ENCODE results near the gene SBSN. TPM values are rescaled to one million over a fixed set of nuclear protein-coding genes. Genes with fewer than 3 reads are reported as not detected.

SBSN gene
- total RNA-seq, 1 experiment from 2014 or later = 0.39 TPM

DNA sequence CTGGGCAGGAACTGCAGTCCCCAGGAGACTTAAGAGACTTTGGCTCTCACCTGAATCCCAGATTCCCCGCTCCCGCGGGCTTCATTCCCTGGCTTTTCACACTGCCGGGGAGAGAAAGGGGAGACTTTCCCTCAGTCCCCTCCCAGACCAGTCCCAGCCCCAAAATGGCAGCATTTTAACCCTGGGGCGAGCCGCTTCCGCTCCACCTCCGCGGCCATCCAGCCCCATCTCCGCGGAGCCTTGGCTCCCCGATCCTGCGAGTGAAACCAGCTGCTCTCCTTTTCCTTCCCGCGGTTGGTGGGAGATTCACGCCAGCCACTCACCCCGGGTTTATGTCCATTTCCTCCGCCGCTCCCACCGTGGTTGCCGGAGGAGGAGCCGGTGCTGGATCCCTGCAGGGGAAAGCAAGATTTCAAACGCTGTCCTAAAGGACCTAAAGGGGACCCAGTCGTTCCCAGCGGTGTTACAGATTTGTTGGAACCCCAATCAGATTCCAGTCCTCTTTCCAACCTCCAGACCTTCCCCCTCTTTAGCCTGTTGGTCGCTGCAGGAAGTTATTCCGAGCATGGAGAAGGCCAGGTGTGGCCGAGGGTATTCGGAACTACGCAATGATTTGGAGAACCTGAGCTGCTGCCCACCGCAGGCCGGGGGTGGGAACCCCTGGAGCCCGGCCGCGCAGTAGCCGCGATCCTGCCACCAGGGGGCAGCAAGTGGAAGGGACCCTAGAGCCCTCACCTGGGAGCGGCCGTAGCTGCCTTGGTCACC is 18.1 kb downstream of the SBSN start:
- Histone ChIP-seq H3K9me3 (ENCODE audit: control insufficient read depth, insufficient read depth, low read depth, low read length) (no peaks in the 10 kb centered on the region), H3K4me3 (ENCODE audit: low read depth in 2 of 2, low read length in 2 of 2) (peak overlapping the region; percentile 36 to 62), H3K4me1 (ENCODE audit: control insufficient read depth, insufficient read depth, low read length) (peaks cover 10% of the 10 kb centered on the region; the same call in 1 of the 2 replicates), H3K27ac (ENCODE audit: low read length) (0 out of 2 replicates have a peak overlapping the region, but pooled peaks have one; percentile 40), H3K36me3 (ENCODE audit: control insufficient read depth, insufficient read depth, low read length) (no peaks in the 10 kb centered on the region; the same call in 1 of the 2 replicates), H3K27me3 (ENCODE audit: control insufficient read depth, insufficient read depth, low read length) (peaks cover 20% of the 10 kb centered on the region)
- ChIA-PET POLR2A (no interaction called here), CTCF (interaction anchor here (0.5 to 1.1 kb wide), 6 partner anchors 10 to 454 kb away, joined by 3 to 9 read pairs (median 4); no protein-coding TSS in a partner anchor)
- BruUV-seq (replicated peaks) = no TSS peak
- TF ChIP-seq SIN3A (IDR thresholded peaks at IDR 0.05; ENCODE audit: borderline replicate concordance, insufficient read depth, low read depth, low read length) (no peak), TCF7L2 (IDR thresholded peaks at IDR 0.05; ENCODE audit: low read depth, low read length) (no peak)
- TF ChIP-seq, protein P1, sequence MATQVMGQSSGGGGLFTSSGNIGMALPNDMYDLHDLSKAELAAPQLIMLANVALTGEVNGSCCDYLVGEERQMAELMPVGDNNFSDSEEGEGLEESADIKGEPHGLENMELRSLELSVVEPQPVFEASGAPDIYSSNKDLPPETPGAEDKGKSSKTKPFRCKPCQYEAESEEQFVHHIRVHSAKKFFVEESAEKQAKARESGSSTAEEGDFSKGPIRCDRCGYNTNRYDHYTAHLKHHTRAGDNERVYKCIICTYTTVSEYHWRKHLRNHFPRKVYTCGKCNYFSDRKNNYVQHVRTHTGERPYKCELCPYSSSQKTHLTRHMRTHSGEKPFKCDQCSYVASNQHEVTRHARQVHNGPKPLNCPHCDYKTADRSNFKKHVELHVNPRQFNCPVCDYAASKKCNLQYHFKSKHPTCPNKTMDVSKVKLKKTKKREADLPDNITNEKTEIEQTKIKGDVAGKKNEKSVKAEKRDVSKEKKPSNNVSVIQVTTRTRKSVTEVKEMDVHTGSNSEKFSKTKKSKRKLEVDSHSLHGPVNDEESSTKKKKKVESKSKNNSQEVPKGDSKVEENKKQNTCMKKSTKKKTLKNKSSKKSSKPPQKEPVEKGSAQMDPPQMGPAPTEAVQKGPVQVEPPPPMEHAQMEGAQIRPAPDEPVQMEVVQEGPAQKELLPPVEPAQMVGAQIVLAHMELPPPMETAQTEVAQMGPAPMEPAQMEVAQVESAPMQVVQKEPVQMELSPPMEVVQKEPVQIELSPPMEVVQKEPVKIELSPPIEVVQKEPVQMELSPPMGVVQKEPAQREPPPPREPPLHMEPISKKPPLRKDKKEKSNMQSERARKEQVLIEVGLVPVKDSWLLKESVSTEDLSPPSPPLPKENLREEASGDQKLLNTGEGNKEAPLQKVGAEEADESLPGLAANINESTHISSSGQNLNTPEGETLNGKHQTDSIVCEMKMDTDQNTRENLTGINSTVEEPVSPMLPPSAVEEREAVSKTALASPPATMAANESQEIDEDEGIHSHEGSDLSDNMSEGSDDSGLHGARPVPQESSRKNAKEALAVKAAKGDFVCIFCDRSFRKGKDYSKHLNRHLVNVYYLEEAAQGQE (IDR thresholded peaks at IDR 0.05; ENCODE audit: insufficient read depth in 1 of 2, low read depth in 2 of 2, low read length in 1 of 2) = no peak
- TF ChIP-seq, protein P2, sequence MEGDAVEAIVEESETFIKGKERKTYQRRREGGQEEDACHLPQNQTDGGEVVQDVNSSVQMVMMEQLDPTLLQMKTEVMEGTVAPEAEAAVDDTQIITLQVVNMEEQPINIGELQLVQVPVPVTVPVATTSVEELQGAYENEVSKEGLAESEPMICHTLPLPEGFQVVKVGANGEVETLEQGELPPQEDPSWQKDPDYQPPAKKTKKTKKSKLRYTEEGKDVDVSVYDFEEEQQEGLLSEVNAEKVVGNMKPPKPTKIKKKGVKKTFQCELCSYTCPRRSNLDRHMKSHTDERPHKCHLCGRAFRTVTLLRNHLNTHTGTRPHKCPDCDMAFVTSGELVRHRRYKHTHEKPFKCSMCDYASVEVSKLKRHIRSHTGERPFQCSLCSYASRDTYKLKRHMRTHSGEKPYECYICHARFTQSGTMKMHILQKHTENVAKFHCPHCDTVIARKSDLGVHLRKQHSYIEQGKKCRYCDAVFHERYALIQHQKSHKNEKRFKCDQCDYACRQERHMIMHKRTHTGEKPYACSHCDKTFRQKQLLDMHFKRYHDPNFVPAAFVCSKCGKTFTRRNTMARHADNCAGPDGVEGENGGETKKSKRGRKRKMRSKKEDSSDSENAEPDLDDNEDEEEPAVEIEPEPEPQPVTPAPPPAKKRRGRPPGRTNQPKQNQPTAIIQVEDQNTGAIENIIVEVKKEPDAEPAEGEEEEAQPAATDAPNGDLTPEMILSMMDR (IDR thresholded peaks at IDR 0.05) = peak; percentile 99
- intact Hi-C loops (cut with micrococcal nuclease; ENCODE audit: unreplicated experiment) = no loop called here
- in situ Hi-C loops (cut with HindIII; ENCODE audit: low pct_unique_long_range_greater_than_20kb, low sequenced_read_pairs) = no loop called here
- DNase-seq (ENCODE audit: low read depth, low spot score) = peak; percentile 42
- peak; percentile 90 for ATAC-seq

GRCh38 chr19:35509018-35509652 is 19.0 kb downstream of the SBSN start:
- ChIA-PET POLR2A (no interaction called here), CTCF (interaction anchor here (1.0 to 1.1 kb wide), 2 partner anchors 11 to 14 kb away, joined by 3 read pairs; no protein-coding TSS in a partner anchor)
- no peaks in the 10 kb centered on the region; the same call in 1 of the 2 replicates for H3K36me3 ChIP-seq (ENCODE audit: control insufficient read depth, insufficient read depth, low read length)
- TF ChIP-seq SIN3A (IDR thresholded peaks at IDR 0.05; ENCODE audit: borderline replicate concordance, insufficient read depth, low read depth, low read length) = no peak
- TF ChIP-seq, protein P2 (IDR thresholded peaks at IDR 0.05) = no peak
- TF ChIP-seq, protein P1 (IDR thresholded peaks at IDR 0.05; ENCODE audit: insufficient read depth in 1 of 2, low read depth in 2 of 2, low read length in 1 of 2) = no peak
- TF ChIP-seq TCF7L2 (IDR thresholded peaks at IDR 0.05; ENCODE audit: low read depth, low read length) = no peak
- TF ChIP-seq POLR2AphosphoS5 (IDR thresholded peaks at IDR 0.05; ENCODE audit: low read depth, low read length) = no peak
- ATAC-seq (no peak), DNase-seq (ENCODE audit: low read depth, low spot score) (no peak)
- BruUV-seq (replicated peaks) = no TSS peak
- peaks cover 9% of the 10 kb centered on the region; the same call in 1 of the 2 replicates for H3K4me1 ChIP-seq (ENCODE audit: control insufficient read depth, insufficient read depth, low read length)
- no peaks in the 10 kb centered on the region for H3K9me3 ChIP-seq (ENCODE audit: control insufficient read depth, insufficient read depth, low read depth, low read length)
- no peak overlapping the region for H3K27ac ChIP-seq (ENCODE audit: low read length)
- peaks cover 20% of the 10 kb centered on the region for H3K27me3 ChIP-seq (ENCODE audit: control insufficient read depth, insufficient read depth, low read length)
- intact Hi-C loops (cut with micrococcal nuclease; ENCODE audit: unreplicated experiment) = no loop called here
- in situ Hi-C loops (cut with HindIII; ENCODE audit: low pct_unique_long_range_greater_than_20kb, low sequenced_read_pairs) = no loop called here
- H3K4me3 ChIP-seq (ENCODE audit: low read depth in 2 of 2, low read length in 2 of 2) = peak overlapping the region in 1 of 2 experiments; percentile 62; a peak in 2 of 4 replicates

Data from Panc1 (cell line).